Ovary (tissue), 9 donors: ENCODE results near the gene TMEM135. TPM values are rescaled to one million over a fixed set of nuclear protein-coding genes. Genes with fewer than 3 reads are reported as not detected.

ENCODE experiments used
- DNase-seq, 5 donors: peaks; one replicate each; pipeline ENCODE4 v3.0.0-alpha.2; 2019 to 2020
- H3K27ac ChIP-seq, 2 donors: fragments of 200-600 bp; one replicate each; pipeline versions ENCODE4 v1.5.1 to v1.8.0; 2019 to 2022
- H3K27me3 ChIP-seq: fragments of 200-600 bp; one replicate; pipeline ENCODE4 v1.8.0; 2022
- H3K36me3 ChIP-seq: fragments of 200-600 bp; sonication (generic); one replicate; pipeline ENCODE4 v1.5.1; 2019
- H3K4me1 ChIP-seq: one replicate; pipeline ENCODE4 v1.8.1; 2013; ENCODE audit warnings: mild to moderate bottlenecking, moderate library complexity; ENCODE audit not compliant: insufficient read depth
- H3K4me3 ChIP-seq: fragments of 200-600 bp; sonication (generic); one replicate; pipeline ENCODE4 v1.5.1; 2017
- H3K9me3 ChIP-seq, 2 donors: fragments of 200-600 bp in 1 of 2; sonication (generic) in 1 of 2; one replicate each; pipeline versions ENCODE4 v1.5.1 to v1.8.1; 2013 to 2019; ENCODE audit warnings: mild to moderate bottlenecking in 1 of 2, moderate library complexity in 1 of 2
- CTCF ChIP-seq, 3 donors: fragments of 450-650 bp in 2 of 3; fragments of 200-600 bp in 1 of 3; IDR thresholded peaks; one replicate each; pipeline versions ENCODE4 v1.5.1 to v1.8.0; 2016 to 2022; ENCODE audit warnings: antibody characterized with exemption in 3 of 3, mild to moderate bottlenecking in 1 of 3
- EP300 ChIP-seq: sonication (generic); formaldehyde crosslinking; IDR thresholded peaks from one replicate; pipeline ENCODE4 v1.6.1; 2017; ENCODE audit warnings: antibody characterized with exemption
- POLR2A ChIP-seq: fragments of 450-650 bp; IDR thresholded peaks from one replicate; pipeline ENCODE4 v1.6.1; 2017; ENCODE audit warnings: antibody characterized with exemption, mild to moderate bottlenecking, moderate library complexity
- WGBS, 3 donors: extraction: QIAGEN DNeasy Blood & Tissue Kit in 1 of 3; methylation state at CpG; one replicate each; pipeline versions ENCODE4 v1.1.5 to v1.1.7; 2013 to 2017; 5-methylcytosine and 5-hydroxymethylcytosine counted together
- intact Hi-C, 4 donors: fragments of 100-400 bp; cut with DNase I; formaldehyde crosslinking; loops; one replicate each; pipeline versions ENCODE4 v1.11.0 to v1.15.1; 2022 to 2023
- polyA plus RNA-seq, 2 donors: library from polyadenylated mRNA; stranded (reverse); fragments of 200-250 nt in 1 of 2; fragments of 350-450 nt in 1 of 2; fragmentation: Illumina TruSeq in 1 of 2; extraction: RNeasy Lipid Tissue Mini Kit (QIAGEN cat#74804) in 1 of 2; gene quantifications; one replicate each; pipeline ENCODE4 v1.2.3, GENCODE V29; 2013 to 2014
- total RNA-seq, 7 donors: library from RNA; depleted of rRNA in 2 of 7; stranded (reverse); fragments of >200 nt in 2 of 7; fragmentation: NEBNext Ultra II Directional in 3 of 7; extraction: Animal tissue kit (Norgen Biotek cat#: 25700) in 3 of 7; gene quantifications; one replicate each; pipeline versions ENCODE4 v1.1.0 to v1.2.4, GENCODE V29; 2016 to 2023
- donor health status: DM: no; HTN: no; CAD: no; lungs with moderate emphysema.
- donor health status: DM: no; HTN: no; CAD: no.
- donor health status: Bipolar disorder and iron deficiency.
- donor health status: DM: yes; HTN: yes; CAD: no.
- donor health status: DM: no; HTN: no; CAD: no.
- donor health status: DM: yes; HTN: yes; CAD: no.

TMEM135 gene
- total and polyA plus RNA-seq, 9 donors = 8.8 to 24.2 (median 19.6) TPM

- H3K27me3 ChIP-seq = no peaks in the 10 kb centered on the region
- TF ChIP-seq EP300 (no peak), POLR2A (no peak), CTCF (IDR thresholded peaks at IDR 0.05) (no peak)
- H3K36me3 ChIP-seq = no peaks in the 10 kb centered on the region
- H3K9me3 ChIP-seq = no peaks in the 10 kb centered on the region
- H3K4me3 ChIP-seq = no peak overlapping the region
- DNase-seq = no peak
- intact Hi-C loops = no loop called here
- no peak overlapping the region for H3K27ac ChIP-seq
- peaks cover 2% of the 10 kb centered on the region for H3K4me1 ChIP-seq
- WGBS, 3 donors = 92 to 93% (median 93%) methylated on average over 1 of the region's 1 CpG
These were observed 258.9 kb downstream of the TMEM135 start for GRCh38 chr11:87296627-87297026.

GRCh38 chr11:87298155-87298554 lies 260.4 kb downstream of the TMEM135 start:
- 92 to 98% (median 97%) methylated on average over 1 of the region's 1 CpG for WGBS, 3 donors
- no peak for TF ChIP-seq EP300
- no peak for TF ChIP-seq POLR2A
- Histone ChIP-seq H3K9me3 (no peaks in the 10 kb centered on the region), H3K27ac (no peak overlapping the region), H3K4me3 (no peak overlapping the region), H3K27me3 (no peaks in the 10 kb centered on the region), H3K4me1 (peaks cover 2% of the 10 kb centered on the region), H3K36me3 (no peaks in the 10 kb centered on the region)
- DNase-seq = no peak
- intact Hi-C loops = no loop called here

GRCh38 chr11:87299041-87299481 lies 261.3 kb downstream of the TMEM135 start:
- no peaks in the 10 kb centered on the region for H3K9me3 ChIP-seq
- DNase-seq = no peak
- no peak overlapping the region for H3K4me3 ChIP-seq
- no peak for TF ChIP-seq POLR2A
- no peak overlapping the region for H3K27ac ChIP-seq
- H3K27me3 ChIP-seq = no peaks in the 10 kb centered on the region
- WGBS, 3 donors = 93 to 100% (median 100%) methylated on average over 1 of the region's 1 CpG
- intact Hi-C loops = no loop called here
- H3K4me1 ChIP-seq = peaks cover 2% of the 10 kb centered on the region
- no peaks in the 10 kb centered on the region for H3K36me3 ChIP-seq

- peaks cover 2% of the 10 kb centered on the region for H3K4me1 ChIP-seq
- intact Hi-C loops = no loop called here
- no peak overlapping the region for H3K27ac ChIP-seq
- TF ChIP-seq POLR2A = no peak
- TF ChIP-seq CTCF (IDR thresholded peaks at IDR 0.05) = no peak
- TF ChIP-seq EP300 = no peak
- no peaks in the 10 kb centered on the region for H3K27me3 ChIP-seq
- 44 to 51% (median 47%) methylated on average over 3 of the region's 3 CpGs for whole genome bisulfite sequencing, 3 donors
- H3K36me3 ChIP-seq = no peaks in the 10 kb centered on the region
- H3K4me3 ChIP-seq = no peak overlapping the region
- no peaks in the 10 kb centered on the region for H3K9me3 ChIP-seq
- DNase-seq = no peak
These were observed 263.1 kb downstream of the TMEM135 start for GRCh38 chr11:87300640-87301380.

GRCh38 chr11:87301785-87302540 lies 264.2 kb downstream of the TMEM135 start:
- 15 to 44% (median 32%) methylated on average over 2 of the region's 2 CpGs for WGBS, 3 donors
- intact Hi-C loops = no loop called here
- Histone ChIP-seq H3K4me3 (no peak overlapping the region), H3K36me3 (no peaks in the 10 kb centered on the region), H3K27ac (no peak overlapping the region), H3K27me3 (no peaks in the 10 kb centered on the region), H3K9me3 (no peaks in the 10 kb centered on the region), H3K4me1 (peaks cover 2% of the 10 kb centered on the region)
- TF ChIP-seq EP300 = no peak
- TF ChIP-seq CTCF (IDR thresholded peaks at IDR 0.05) = no peak
- no peak for TF ChIP-seq POLR2A
- no peak for DNase-seq
